Prostate gland (tissue), 2 donors: ENCODE data around the gene OR52K1. TPM values are rescaled to one million over a fixed set of nuclear protein-coding genes. Genes with fewer than 3 reads are reported as not detected.

Experiments used
- DNase-seq: peaks from one replicate; pipeline ENCODE4 v3.0.0-alpha.2; 2019; ENCODE audit warnings: low spot score
- H3K27ac ChIP-seq, 2 donors: fragments of 200-600 bp; sonication (generic); 2 replicates each; pipeline ENCODE4 v1.5.1; 2017 to 2019
- H3K27me3 ChIP-seq: fragments of 200-600 bp; sonication (generic); replicated peaks from 2 replicates; pipeline ENCODE4 v1.5.1; 2019; ENCODE audit not compliant: insufficient read depth
- H3K36me3 ChIP-seq, 2 donors: fragments of 200-600 bp; sonication (generic); 1 replicate in 1 of 2; 2 replicates in 1 of 2; pipeline versions ENCODE4 v1.5.1 to v1.8.1; 2017 to 2019
- H3K4me1 ChIP-seq: fragments of 200-600 bp; sonication (generic); replicated peaks from 2 replicates; pipeline ENCODE4 v1.5.1; 2019
- H3K4me3 ChIP-seq, 2 donors: fragments of 200-600 bp; sonication (generic); 2 replicates each; pipeline ENCODE4 v1.5.1; 2017 to 2019
- H3K9me3 ChIP-seq: fragments of 200-600 bp; sonication (generic); 2 replicates; pipeline ENCODE4 v1.5.1; 2017
- CTCF ChIP-seq, 4 experiments: fragments of 200-600 bp in 2 of 4; fragments of 450-650 bp in 2 of 4; sonication (generic) in 2 of 4; IDR thresholded peaks; 1 replicate in 3 of 4; 2 replicates in 1 of 4; pipeline ENCODE4 v1.5.1; 2016 to 2019; ENCODE audit warnings: antibody characterized with exemption in 4 of 4, mild to moderate bottlenecking in 2 of 4, moderate library complexity in 2 of 4
- POLR2A ChIP-seq: fragments of 450-650 bp; IDR thresholded peaks from one replicate; pipeline ENCODE4 v1.6.1; 2016; ENCODE audit warnings: antibody characterized with exemption, mild to moderate bottlenecking
- POLR2AphosphoS5 ChIP-seq: sonication (generic); formaldehyde crosslinking; IDR thresholded peaks from one replicate; pipeline ENCODE4 v1.6.1; 2017; ENCODE audit warnings: antibody characterized with exemption
- WGBS: methylation state at CpG from one replicate; pipeline ENCODE4 v1.1.5; 2018; 5-methylcytosine and 5-hydroxymethylcytosine counted together
- intact Hi-C: fragments of 100-400 bp; cut with DNase I; formaldehyde crosslinking; loops from one replicate; pipeline ENCODE4 v1.14.2; 2022
- total RNA-seq, 2 donors: library from RNA; depleted of rRNA; stranded (reverse); fragments of >200 nt; gene quantifications; one replicate each; pipeline ENCODE4 v1.1.0, GENCODE V29; 2016

The OR52K1 gene
- total RNA-seq, 2 donors from 2014 or later, result not detected

- H3K9me3 ChIP-seq, result no peaks in the 10 kb centered on the region
- intact Hi-C loops, result no loop called here
- H3K27ac ChIP-seq, result no peak overlapping the region
- no peaks in the 10 kb centered on the region for H3K4me1 ChIP-seq
- 96% methylated on average over 1 of the region's 1 CpG for WGBS
- TF ChIP-seq POLR2A (no peak), POLR2AphosphoS5 (no peak), CTCF (IDR thresholded peaks at IDR 0.05) (no peak)
- no peaks in the 10 kb centered on the region for H3K36me3 ChIP-seq
- DNase-seq, result no peak
- H3K27me3 ChIP-seq, result no peaks in the 10 kb centered on the region
- no peak overlapping the region for H3K4me3 ChIP-seq
Measured at GRCh38 chr11:4514196-4514595, 31.8 kb downstream of the OR52K1 start.

DNA sequence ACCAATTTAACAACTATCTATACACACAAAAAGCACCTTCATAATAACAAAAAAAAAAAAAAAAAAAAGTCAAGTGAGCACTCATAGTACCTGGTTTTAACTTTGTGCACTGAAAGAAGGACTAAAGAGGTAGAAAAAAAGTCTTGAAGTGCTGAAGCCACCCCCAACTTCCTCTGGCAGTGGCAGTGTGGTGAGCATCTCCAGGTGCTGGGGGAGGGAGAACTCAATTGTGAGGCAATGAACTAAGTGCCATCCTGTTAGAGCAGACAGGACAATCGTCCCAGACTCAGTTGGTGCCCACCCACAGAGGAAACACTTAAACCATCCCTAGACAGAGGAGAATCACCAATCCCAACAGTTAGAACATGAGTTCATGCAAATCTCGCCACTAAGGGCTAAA is 39.9 kb downstream of the OR52K1 start:
- TF ChIP-seq CTCF (IDR thresholded peaks at IDR 0.05) (no peak), POLR2AphosphoS5 (no peak), POLR2A (no peak)
- Histone ChIP-seq H3K4me3 (no peak overlapping the region), H3K27me3 (no peaks in the 10 kb centered on the region), H3K36me3 (no peaks in the 10 kb centered on the region), H3K4me1 (no peaks in the 10 kb centered on the region), H3K9me3 (no peaks in the 10 kb centered on the region), H3K27ac (no peak overlapping the region)
- DNase-seq, result no peak
- intact Hi-C loops, result no loop called here
- WGBS, result 48% methylated on average over 2 of the region's 2 CpGs

DNA sequence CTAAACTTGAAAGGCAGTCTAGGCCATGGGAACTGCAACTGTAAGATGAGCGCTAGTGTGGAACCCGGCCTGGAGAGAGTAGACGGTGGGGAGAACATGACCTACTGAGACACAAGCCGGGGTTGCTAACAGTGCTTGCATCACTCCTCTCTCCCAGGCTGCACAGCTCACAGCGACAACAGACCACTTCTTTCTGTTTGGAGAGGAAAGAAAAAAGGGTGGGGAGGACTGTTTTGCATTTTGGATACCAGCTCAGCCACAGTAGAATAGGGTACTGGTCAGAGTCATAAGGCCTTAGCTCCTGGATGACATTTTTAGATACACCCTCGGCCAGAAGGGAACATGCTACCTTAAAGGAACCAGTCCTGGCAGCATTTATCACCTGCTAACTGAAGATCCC is 40.3 kb downstream of the OR52K1 start:
- Histone ChIP-seq H3K4me3 (no peak overlapping the region), H3K27ac (no peak overlapping the region), H3K27me3 (no peaks in the 10 kb centered on the region), H3K36me3 (no peaks in the 10 kb centered on the region), H3K4me1 (no peaks in the 10 kb centered on the region), H3K9me3 (no peaks in the 10 kb centered on the region)
- WGBS, result 82% methylated on average over 6 of the region's 6 CpGs
- no peak for DNase-seq
- intact Hi-C loops, result no loop called here
- TF ChIP-seq POLR2A (no peak), POLR2AphosphoS5 (no peak), CTCF (IDR thresholded peaks at IDR 0.05) (no peak)

DNA sequence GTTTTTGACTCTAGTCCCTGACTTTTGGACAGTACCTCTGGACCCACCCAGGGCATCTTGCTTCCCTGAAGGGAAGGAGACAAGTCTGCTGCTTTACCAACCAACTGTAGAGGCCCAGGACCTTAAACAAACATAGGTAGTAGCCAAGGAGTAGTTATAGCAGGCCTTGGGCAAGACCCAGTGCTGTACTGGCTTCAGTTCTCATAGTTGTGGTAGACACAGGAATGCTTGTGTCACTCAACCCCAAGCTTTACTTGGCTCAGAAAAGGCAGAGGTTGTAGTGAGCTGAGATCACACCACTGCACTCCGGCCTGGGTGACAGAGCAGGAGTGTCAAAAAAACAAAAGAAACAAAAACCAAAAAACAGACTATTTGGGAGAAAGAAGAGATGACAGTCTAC is 41.2 kb downstream of the OR52K1 start:
- no peak overlapping the region for H3K27ac ChIP-seq

More for the DNA sequence above, 41.2 kb downstream of the OR52K1 start:
- DNase-seq, result no peak
- WGBS, result 64% methylated on average over 1 of the region's 1 CpG
- Histone ChIP-seq H3K9me3 (no peaks in the 10 kb centered on the region), H3K4me1 (no peaks in the 10 kb centered on the region), H3K27me3 (no peaks in the 10 kb centered on the region), H3K36me3 (no peaks in the 10 kb centered on the region), H3K4me3 (no peak overlapping the region)
- TF ChIP-seq CTCF (IDR thresholded peaks at IDR 0.05) (no peak), POLR2AphosphoS5 (no peak), POLR2A (no peak)
- intact Hi-C loops, result no loop called here
